GM12878 (cell line): ENCODE results near the gene NOL12. TPM values are rescaled to one million over a fixed set of nuclear protein-coding genes. Genes with fewer than 3 reads are reported as not detected.

ENCODE experiments used
- ATAC-seq: fragments of 200-7000 bp; cut with Tn5 transposase; 3 replicates; pipeline ENCODE4 v1.9.1; 2020; ENCODE audit warnings: mild to moderate bottlenecking, moderate library complexity
- BruUV-seq: library from RNA; stranded (reverse); fragments of 400-500 nt; replicated peaks from 2 replicates; lab custom pipeline; 2021; lab: Mats Ljungman, UMichigan
- CTCF ChIA-PET: fragments of 300-600 bp; sonication (Branson Sonifier 250); formaldehyde crosslinking; extraction: SDS; loops from one replicate; lab custom pipeline; 2021; ENCODE audit warnings: inconsistent platforms; lab: Yijun Ruan, JAX
- POLR2A ChIA-PET: fragments of 350-600 bp; formaldehyde crosslinking; extraction: SDS; loops from one replicate; lab custom pipeline; 2021; ENCODE audit warnings: inconsistent platforms; lab: Charles Lee
- RAD21 ChIA-PET: fragments of 300-600 bp; sonication (Branson Sonifier 250); formaldehyde crosslinking; loops from one replicate; lab custom pipeline; 2023; ENCODE audit warnings: antibody characterized with exemption; ENCODE audit not compliant: unreplicated experiment; lab: Charles Lee
- SMC1A ChIA-PET: fragments of 300-600 bp; sonication (Branson Sonifier 250); formaldehyde crosslinking; loops from one replicate; lab custom pipeline; 2023; ENCODE audit not compliant: unreplicated experiment, uncharacterized antibody; lab: Charles Lee
- DNase-seq: peaks from one replicate; pipeline ENCODE4 v3.0.0-alpha.2; 2011; ENCODE audit warnings: low read depth, low spot score
- FAIRE-seq: peaks from 3 replicates; lab custom pipeline; 2011; peaks lifted over from hg19 to GRCh38; lab: Jason Lieb, UNC
- H2AFZ ChIP-seq: 2 replicates; pipeline ENCODE4 v1.6.0; 2011; ENCODE audit warnings: low read depth, low read length, control low read depth; ENCODE audit not compliant: control insufficient read depth
- H3K27ac ChIP-seq: 2 replicates; pipeline ENCODE4 v1.5.1; 2011; ENCODE audit warnings: control low read depth; ENCODE audit not compliant: control insufficient read depth, insufficient read depth
- H3K27me3 ChIP-seq, 2 experiments: replicated peaks in 1 of 2; 2 replicates each; pipeline versions ENCODE4 v1.6.0 to v1.6.1; 2011; ENCODE audit warnings: low read length in 1 of 2; ENCODE audit not compliant: control insufficient read depth in 2 of 2, insufficient read depth in 2 of 2
- H3K36me3 ChIP-seq, 2 experiments: 2 replicates each; pipeline ENCODE4 v1.5.1; 2011; ENCODE audit warnings: low read length in 1 of 2; ENCODE audit not compliant: control insufficient read depth in 2 of 2, insufficient read depth in 2 of 2
- H3K4me1 ChIP-seq: 2 replicates; pipeline ENCODE4 v1.6.1; 2011; ENCODE audit warnings: mild to moderate bottlenecking, low read length, moderate library complexity, mixed read lengths; ENCODE audit not compliant: control insufficient read depth, insufficient read depth
- H3K4me2 ChIP-seq: 2 replicates; pipeline ENCODE4 v1.6.0; 2011; ENCODE audit warnings: control low read depth; ENCODE audit not compliant: control insufficient read depth, insufficient read depth
- H3K4me3 ChIP-seq: fragments of 200-600 bp; sonication (generic); 2 replicates; pipeline ENCODE4 v1.5.1; 2016
- H3K79me2 ChIP-seq: 2 replicates; pipeline ENCODE4 v1.6.0; 2011; ENCODE audit warnings: low read length; ENCODE audit not compliant: control insufficient read depth, insufficient read depth
- H3K9ac ChIP-seq: 2 replicates; pipeline ENCODE4 v1.8.0; 2011; ENCODE audit warnings: low read length, control low read depth, mixed read lengths; ENCODE audit not compliant: control insufficient read depth, insufficient read depth
- H3K9me3 ChIP-seq: replicated peaks from 3 replicates; pipeline ENCODE4 v1.5.1; 2011; ENCODE audit warnings: mild to moderate bottlenecking, low read length; ENCODE audit not compliant: control insufficient read depth, insufficient read depth
- H4K20me1 ChIP-seq: 2 replicates; pipeline ENCODE4 v1.6.0; 2011; ENCODE audit not compliant: control insufficient read depth, insufficient read depth
- ASH2L ChIP-seq: fragments of 300-600, 200-600 bp; sonication (generic); IDR thresholded peaks from 2 replicates; pipeline ENCODE4 v1.6.1; 2017; ENCODE audit warnings: low read depth, mild to moderate bottlenecking, borderline replicate concordance
- BACH1 ChIP-seq: fragments of 450-650 bp; IDR thresholded peaks from 2 replicates; pipeline ENCODE4 v1.6.1; 2017; ENCODE audit warnings: mild to moderate bottlenecking, borderline replicate concordance
- BRCA1 ChIP-seq: IDR thresholded peaks from 2 replicates; pipeline ENCODE4 v1.6.1; 2011; ENCODE audit warnings: low read depth, low read length, improper control_type of control experiment
- CREB1 ChIP-seq: IDR thresholded peaks from 2 replicates; pipeline ENCODE4 v1.6.1; 2012; ENCODE audit warnings: low read depth, mild to moderate bottlenecking, inconsistent platforms
- PAX8 ChIP-seq: fragments of 450-650 bp; IDR thresholded peaks from 2 replicates; pipeline ENCODE4 v1.6.1; 2017; ENCODE audit warnings: mild to moderate bottlenecking, moderate library complexity
- PML ChIP-seq: IDR thresholded peaks from 2 replicates; pipeline ENCODE4 v1.6.1; 2012; ENCODE audit warnings: low read length, inconsistent platforms
- POU2F2 ChIP-seq: IDR thresholded peaks from 3 replicates; pipeline ENCODE4 v1.6.1; 2011; ENCODE audit warnings: low read depth, mild to moderate bottlenecking, low read length, borderline replicate concordance
- RELA ChIP-seq: fragments of 450-650 bp; IDR thresholded peaks from 2 replicates; pipeline ENCODE4 v1.8.0; 2014; ENCODE audit warnings: borderline replicate concordance; ENCODE audit not compliant: partially characterized antibody
- SIN3A ChIP-seq: IDR thresholded peaks from 2 replicates; pipeline ENCODE4 v1.6.1; 2012; ENCODE audit warnings: low read depth, low read length, improper control_type of control experiment
- SREBF1 ChIP-seq: IDR thresholded peaks from 2 replicates; pipeline ENCODE4 v1.6.1; 2012; ENCODE audit warnings: mild to moderate bottlenecking, low read length
- TBL1XR1 ChIP-seq: IDR thresholded peaks from 2 replicates; pipeline ENCODE4 v1.6.1; 2012; ENCODE audit warnings: low read depth, low read length, improper control_type of control experiment
- TCF7 ChIP-seq: IDR thresholded peaks from 2 replicates; pipeline ENCODE4 v1.6.1; 2014; ENCODE audit warnings: antibody characterized with exemption, borderline replicate concordance
- WGBS: methylation state at CpG from one replicate; pipeline ENCODE4 v1.1.6; 2016; ENCODE audit warnings: low lambda C conversion rate; ENCODE audit not compliant: insufficient replicate concordance, insufficient coverage; ENCODE audit errors: missing lambda C conversion rate; 5-methylcytosine and 5-hydroxymethylcytosine counted together
- in situ Hi-C: fragments of 300-500 bp; cut with MboI; formaldehyde crosslinking; loops from 9 replicates; pipeline ENCODE4 v1.14.3; 2018; ENCODE audit warnings: mixed read lengths
- intact Hi-C: fragments of 100-400 bp; cut with micrococcal nuclease; formaldehyde crosslinking; loops from one replicate; pipeline ENCODE4 v1.14.2; 2022; ENCODE audit not compliant: unreplicated experiment
- polyA plus RNA-seq, 11 experiments: library from polyadenylated mRNA; depleted of rRNA in 4 of 11; unstranded in 6 of 11; stranded (reverse) in 5 of 11; fragments of >200 nt; fragmentation: Nextera tagmentation in 4 of 11; fragmentation: Illumina TruSeq in 1 of 11; extraction: Ambion mirVana in 4 of 11; extraction: Trizol in 1 of 11; gene quantifications; 1 replicate in 1 of 11; 2 replicates in 10 of 11; pipeline versions ENCODE4 v1.2.1 to v1.2.3, GENCODE V29; 2011 to 2016; ENCODE audit warnings: inconsistent platforms in 2 of 11, missing spikeins in 2 of 11, low read depth in 1 of 11
- total RNA-seq, 4 experiments: library from RNA; depleted of rRNA in 3 of 4; stranded (reverse); fragments of >200 nt in 3 of 4; fragmentation: Illumina TruSeq in 1 of 4; extraction: Trizol in 1 of 4; gene quantifications; 2 replicates each; pipeline versions ENCODE4 v1.2.1 to v1.2.3, GENCODE V29; 2013 to 2021
- TF ChIP-seq, protein P1 (sequence below): fragments of 450-650 bp; IDR thresholded peaks from 2 replicates; pipeline ENCODE4 v1.6.1; 2017; ENCODE audit warnings: mild to moderate bottlenecking
- TF ChIP-seq, protein P2 (sequence below): fragments of 450-650 bp; IDR thresholded peaks from 2 replicates; pipeline ENCODE4 v1.6.1; 2018; ENCODE audit warnings: mild to moderate bottlenecking, low read depth, moderate library complexity; ENCODE audit not compliant: partially characterized antibody
- TF ChIP-seq, protein P3 (sequence below): fragments of 450-650 bp; IDR thresholded peaks from 2 replicates; pipeline ENCODE4 v1.6.1; 2017; ENCODE audit warnings: mild to moderate bottlenecking, moderate library complexity
- TF ChIP-seq, protein P4 (sequence below): IDR thresholded peaks from 2 replicates; pipeline ENCODE4 v1.6.1; 2011; ENCODE audit warnings: low read depth, mild to moderate bottlenecking, low read length, moderate library complexity, borderline replicate concordance; ENCODE audit errors: extremely low read depth

The NOL12 gene
- total and polyA plus RNA-seq, 10 of the 15 experiments (the other 5 are each of a cell fraction or from before 2014, with no cell fraction given): 3.3 to 69.4 (median 41.1) TPM

DNA sequence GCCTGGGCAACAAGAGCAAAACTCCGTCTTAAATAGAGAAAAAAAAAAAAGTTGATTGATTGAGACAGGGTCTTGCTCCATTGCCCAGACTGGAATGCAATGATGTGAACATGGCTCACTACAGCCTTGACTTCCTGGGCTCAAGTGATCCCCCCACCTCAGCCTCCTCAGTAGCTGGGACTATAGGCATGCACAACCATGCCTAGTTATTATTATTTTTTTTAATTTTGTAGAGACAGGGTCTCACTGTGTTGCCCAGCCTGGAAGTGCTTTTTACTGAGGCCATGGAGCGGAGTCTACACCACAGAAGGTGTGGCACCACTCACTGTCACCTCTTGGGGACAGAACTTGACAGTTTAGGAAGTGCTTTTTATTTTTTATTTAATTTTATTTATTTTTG lies 28.5 kb downstream of the NOL12 start:
- H3K4me3 ChIP-seq: no peak overlapping the region
- no peaks in the 10 kb centered on the region for H4K20me1 ChIP-seq
- H3K4me2 ChIP-seq: no peak overlapping the region
- intact Hi-C loops (no loop called here), in situ Hi-C loops (no loop called here)
- H3K9ac ChIP-seq: no peak overlapping the region
- no TSS peak for BruUV-seq
- no peaks in the 10 kb centered on the region for H3K9me3 ChIP-seq
- ChIA-PET POLR2A (no interaction called here), SMC1A (no interaction called here), RAD21 (no interaction called here), CTCF (interaction anchor here (1.0 kb wide), 1 partner anchor 13 kb away, joined by 3 read pairs; no protein-coding TSS in a partner anchor)
- TF ChIP-seq PAX8 (no peak), SREBF1 (no peak), SIN3A (no peak), TBL1XR1 (no peak), PML (no peak), POU2F2 (no peak), RELA (no peak), CREB1 (no peak), BRCA1 (no peak), TCF7 (no peak), BACH1 (no peak), ASH2L (no peak)
- TF ChIP-seq, protein P1, sequence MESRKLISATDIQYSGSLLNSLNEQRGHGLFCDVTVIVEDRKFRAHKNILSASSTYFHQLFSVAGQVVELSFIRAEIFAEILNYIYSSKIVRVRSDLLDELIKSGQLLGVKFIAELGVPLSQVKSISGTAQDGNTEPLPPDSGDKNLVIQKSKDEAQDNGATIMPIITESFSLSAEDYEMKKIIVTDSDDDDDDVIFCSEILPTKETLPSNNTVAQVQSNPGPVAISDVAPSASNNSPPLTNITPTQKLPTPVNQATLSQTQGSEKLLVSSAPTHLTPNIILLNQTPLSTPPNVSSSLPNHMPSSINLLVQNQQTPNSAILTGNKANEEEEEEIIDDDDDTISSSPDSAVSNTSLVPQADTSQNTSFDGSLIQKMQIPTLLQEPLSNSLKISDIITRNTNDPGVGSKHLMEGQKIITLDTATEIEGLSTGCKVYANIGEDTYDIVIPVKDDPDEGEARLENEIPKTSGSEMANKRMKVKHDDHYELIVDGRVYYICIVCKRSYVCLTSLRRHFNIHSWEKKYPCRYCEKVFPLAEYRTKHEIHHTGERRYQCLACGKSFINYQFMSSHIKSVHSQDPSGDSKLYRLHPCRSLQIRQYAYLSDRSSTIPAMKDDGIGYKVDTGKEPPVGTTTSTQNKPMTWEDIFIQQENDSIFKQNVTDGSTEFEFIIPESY: no peak
- TF ChIP-seq, protein P2, sequence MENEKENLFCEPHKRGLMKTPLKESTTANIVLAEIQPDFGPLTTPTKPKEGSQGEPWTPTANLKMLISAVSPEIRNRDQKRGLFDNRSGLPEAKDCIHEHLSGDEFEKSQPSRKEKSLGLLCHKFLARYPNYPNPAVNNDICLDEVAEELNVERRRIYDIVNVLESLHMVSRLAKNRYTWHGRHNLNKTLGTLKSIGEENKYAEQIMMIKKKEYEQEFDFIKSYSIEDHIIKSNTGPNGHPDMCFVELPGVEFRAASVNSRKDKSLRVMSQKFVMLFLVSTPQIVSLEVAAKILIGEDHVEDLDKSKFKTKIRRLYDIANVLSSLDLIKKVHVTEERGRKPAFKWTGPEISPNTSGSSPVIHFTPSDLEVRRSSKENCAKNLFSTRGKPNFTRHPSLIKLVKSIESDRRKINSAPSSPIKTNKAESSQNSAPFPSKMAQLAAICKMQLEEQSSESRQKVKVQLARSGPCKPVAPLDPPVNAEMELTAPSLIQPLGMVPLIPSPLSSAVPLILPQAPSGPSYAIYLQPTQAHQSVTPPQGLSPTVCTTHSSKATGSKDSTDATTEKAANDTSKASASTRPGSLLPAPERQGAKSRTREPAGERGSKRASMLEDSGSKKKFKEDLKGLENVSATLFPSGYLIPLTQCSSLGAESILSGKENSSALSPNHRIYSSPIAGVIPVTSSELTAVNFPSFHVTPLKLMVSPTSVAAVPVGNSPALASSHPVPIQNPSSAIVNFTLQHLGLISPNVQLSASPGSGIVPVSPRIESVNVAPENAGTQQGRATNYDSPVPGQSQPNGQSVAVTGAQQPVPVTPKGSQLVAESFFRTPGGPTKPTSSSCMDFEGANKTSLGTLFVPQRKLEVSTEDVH: no peak
- TF ChIP-seq, protein P3, sequence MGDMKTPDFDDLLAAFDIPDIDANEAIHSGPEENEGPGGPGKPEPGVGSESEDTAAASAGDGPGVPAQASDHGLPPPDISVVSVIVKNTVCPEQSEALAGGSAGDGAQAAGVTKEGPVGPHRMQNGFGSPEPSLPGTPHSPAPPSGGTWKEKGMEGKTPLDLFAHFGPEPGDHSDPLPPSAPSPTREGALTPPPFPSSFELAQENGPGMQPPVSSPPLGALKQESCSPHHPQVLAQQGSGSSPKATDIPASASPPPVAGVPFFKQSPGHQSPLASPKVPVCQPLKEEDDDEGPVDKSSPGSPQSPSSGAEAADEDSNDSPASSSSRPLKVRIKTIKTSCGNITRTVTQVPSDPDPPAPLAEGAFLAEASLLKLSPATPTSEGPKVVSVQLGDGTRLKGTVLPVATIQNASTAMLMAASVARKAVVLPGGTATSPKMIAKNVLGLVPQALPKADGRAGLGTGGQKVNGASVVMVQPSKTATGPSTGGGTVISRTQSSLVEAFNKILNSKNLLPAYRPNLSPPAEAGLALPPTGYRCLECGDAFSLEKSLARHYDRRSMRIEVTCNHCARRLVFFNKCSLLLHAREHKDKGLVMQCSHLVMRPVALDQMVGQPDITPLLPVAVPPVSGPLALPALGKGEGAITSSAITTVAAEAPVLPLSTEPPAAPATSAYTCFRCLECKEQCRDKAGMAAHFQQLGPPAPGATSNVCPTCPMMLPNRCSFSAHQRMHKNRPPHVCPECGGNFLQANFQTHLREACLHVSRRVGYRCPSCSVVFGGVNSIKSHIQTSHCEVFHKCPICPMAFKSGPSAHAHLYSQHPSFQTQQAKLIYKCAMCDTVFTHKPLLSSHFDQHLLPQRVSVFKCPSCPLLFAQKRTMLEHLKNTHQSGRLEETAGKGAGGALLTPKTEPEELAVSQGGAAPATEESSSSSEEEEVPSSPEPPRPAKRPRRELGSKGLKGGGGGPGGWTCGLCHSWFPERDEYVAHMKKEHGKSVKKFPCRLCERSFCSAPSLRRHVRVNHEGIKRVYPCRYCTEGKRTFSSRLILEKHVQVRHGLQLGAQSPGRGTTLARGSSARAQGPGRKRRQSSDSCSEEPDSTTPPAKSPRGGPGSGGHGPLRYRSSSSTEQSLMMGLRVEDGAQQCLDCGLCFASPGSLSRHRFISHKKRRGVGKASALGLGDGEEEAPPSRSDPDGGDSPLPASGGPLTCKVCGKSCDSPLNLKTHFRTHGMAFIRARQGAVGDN: no peak
- TF ChIP-seq, protein P4, sequence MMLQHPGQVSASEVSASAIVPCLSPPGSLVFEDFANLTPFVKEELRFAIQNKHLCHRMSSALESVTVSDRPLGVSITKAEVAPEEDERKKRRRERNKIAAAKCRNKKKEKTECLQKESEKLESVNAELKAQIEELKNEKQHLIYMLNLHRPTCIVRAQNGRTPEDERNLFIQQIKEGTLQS: no peak
- H3K27me3 ChIP-seq: no peaks in the 10 kb centered on the region
- no peak for DNase-seq
- H3K79me2 ChIP-seq: no peaks in the 10 kb centered on the region
- no peak for FAIRE-seq
- no peak overlapping the region for H2AFZ ChIP-seq
- ATAC-seq: no peak
- H3K36me3 ChIP-seq: no peaks in the 10 kb centered on the region
- H3K27ac ChIP-seq: no peak overlapping the region
- no peaks in the 10 kb centered on the region for H3K4me1 ChIP-seq
- 64% methylated on average over 2 of the region's 2 CpGs for WGBS
